PC-9 (cell line): ENCODE measurements around the gene TSPAN11. TPM values are rescaled to one million over a fixed set of nuclear protein-coding genes. Genes with fewer than 3 reads are reported as not detected.

Experiments
- BruUV-seq: library from RNA; stranded (reverse); fragments of 400-500 nt; replicated peaks from 2 replicates; lab custom pipeline; 2021; lab: Mats Ljungman, UMichigan
- CTCF ChIA-PET: fragments of 300-600 bp; sonication (Branson Sonifier 250); formaldehyde crosslinking; loops from one replicate; lab custom pipeline; 2022; ENCODE audit warnings: antibody characterized with exemption; lab: Charles Lee
- POLR2A ChIA-PET: fragments of 300-600 bp; sonication (Branson Sonifier 250); formaldehyde crosslinking; loops from one replicate; lab custom pipeline; 2022; ENCODE audit warnings: antibody characterized with exemption; ENCODE audit not compliant: unreplicated experiment; lab: Charles Lee
- DNase-seq, 2 experiments: peaks; one replicate each; pipeline versions ENCODE4 v3.0.0 to v3.0.0-alpha.2; 2015 to 2022; ENCODE audit warnings: mixed read lengths in 1 of 2
- H2AFZ ChIP-seq: fragments of 200-600 bp; sonication (generic); 2 replicates; pipeline ENCODE4 v1.8.1; 2017; ENCODE audit warnings: antibody characterized with exemption
- H3F3A ChIP-seq: fragments of 200-600 bp; sonication (generic); 2 replicates; pipeline ENCODE4 v1.8.1; 2017; ENCODE audit warnings: antibody characterized with exemption, mild to moderate bottlenecking, low read depth; ENCODE audit not compliant: insufficient read depth
- H3K27ac ChIP-seq: fragments of 200-600 bp; sonication (generic); 2 replicates; pipeline ENCODE4 v1.6.1; 2016; ENCODE audit warnings: mixed run types
- H3K27me3 ChIP-seq: fragments of 200-600 bp; sonication (generic); 2 replicates; pipeline ENCODE4 v1.6.1; 2016; ENCODE audit warnings: low read depth, mixed run types; ENCODE audit not compliant: insufficient read depth
- H3K36me3 ChIP-seq: fragments of 200-600 bp; sonication (generic); 2 replicates; pipeline ENCODE4 v1.6.1; 2016; ENCODE audit warnings: low read depth, mixed run types
- H3K4me1 ChIP-seq: fragments of 200-600 bp; sonication (generic); replicated peaks from 2 replicates; pipeline ENCODE4 v1.6.1; 2016; ENCODE audit warnings: mixed run types; ENCODE audit not compliant: insufficient read depth
- H3K4me2 ChIP-seq: fragments of 200-600 bp; sonication (generic); 2 replicates; pipeline ENCODE4 v1.6.1; 2017; ENCODE audit warnings: mixed run types
- H3K4me3 ChIP-seq: fragments of 200-600 bp; sonication (generic); 2 replicates; pipeline ENCODE4 v1.6.1; 2016; ENCODE audit warnings: mixed run types
- H3K79me2 ChIP-seq: fragments of 200-600 bp; sonication (generic); 2 replicates; pipeline ENCODE4 v1.6.1; 2017; ENCODE audit warnings: low read depth, mixed run types
- H3K9me2 ChIP-seq: fragments of 200-600 bp; sonication (generic); 2 replicates; pipeline ENCODE4 v1.8.1; 2017; ENCODE audit warnings: mild to moderate bottlenecking; ENCODE audit not compliant: insufficient read depth
- H3K9me3 ChIP-seq: fragments of 200-600 bp; sonication (generic); 2 replicates; pipeline ENCODE4 v1.8.1; 2016; ENCODE audit warnings: low read depth; ENCODE audit not compliant: insufficient read depth
- H4K20me1 ChIP-seq: fragments of 200-600 bp; sonication (generic); 2 replicates; pipeline ENCODE4 v1.8.1; 2017; ENCODE audit not compliant: insufficient read depth
- EZH2 ChIP-seq: fragments of 200-600 bp; sonication (generic); IDR thresholded peaks from 2 replicates; pipeline ENCODE4 v1.8.0; 2017; ENCODE audit warnings: antibody characterized with exemption, low read depth
- intact Hi-C: fragments of 100-400 bp; cut with micrococcal nuclease; formaldehyde crosslinking; loops from one replicate; pipeline ENCODE4 v1.10.0; 2022; ENCODE audit not compliant: unreplicated experiment
- total RNA-seq: library from RNA; stranded (reverse); gene quantifications from 2 replicates; pipeline ENCODE4 v1.2.3, GENCODE V29; 2021
- TF ChIP-seq, protein P1 (sequence below): fragments of 200-600 bp; sonication (generic); conservative IDR thresholded peaks from 2 replicates; pipeline ENCODE4 v1.6.1; 2017; ENCODE audit warnings: mixed run types, antibody characterized with exemption, mild to moderate bottlenecking, moderate library complexity

TSPAN11 gene
- total RNA-seq, 1 experiment from 2014 or later, result not detected

DNA sequence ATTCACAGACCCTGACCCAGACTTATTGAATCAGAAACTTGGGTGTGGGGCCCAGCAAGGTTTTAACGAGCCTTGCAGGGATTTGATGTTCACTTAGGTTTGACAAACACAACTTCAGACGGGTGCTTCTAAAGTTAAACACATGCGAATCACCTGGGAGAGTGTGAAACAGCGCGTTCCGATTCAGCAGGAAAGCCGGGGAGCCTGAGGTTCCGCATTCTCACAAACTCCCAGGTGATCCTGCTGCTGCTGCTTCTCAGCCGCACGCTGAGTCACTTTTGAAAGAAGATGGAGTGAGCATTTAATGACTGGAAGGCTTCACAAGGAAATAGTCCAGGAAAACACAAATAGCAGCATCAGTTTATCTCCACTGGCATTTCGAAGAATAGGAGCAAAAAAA lies 102.9 kb downstream of the TSPAN11 start:
- peaks cover 49% of the 10 kb centered on the region for H3F3A ChIP-seq
- no peak overlapping the region for H2AFZ ChIP-seq
- TF ChIP-seq EZH2, result no peak
- TF ChIP-seq, protein P1, sequence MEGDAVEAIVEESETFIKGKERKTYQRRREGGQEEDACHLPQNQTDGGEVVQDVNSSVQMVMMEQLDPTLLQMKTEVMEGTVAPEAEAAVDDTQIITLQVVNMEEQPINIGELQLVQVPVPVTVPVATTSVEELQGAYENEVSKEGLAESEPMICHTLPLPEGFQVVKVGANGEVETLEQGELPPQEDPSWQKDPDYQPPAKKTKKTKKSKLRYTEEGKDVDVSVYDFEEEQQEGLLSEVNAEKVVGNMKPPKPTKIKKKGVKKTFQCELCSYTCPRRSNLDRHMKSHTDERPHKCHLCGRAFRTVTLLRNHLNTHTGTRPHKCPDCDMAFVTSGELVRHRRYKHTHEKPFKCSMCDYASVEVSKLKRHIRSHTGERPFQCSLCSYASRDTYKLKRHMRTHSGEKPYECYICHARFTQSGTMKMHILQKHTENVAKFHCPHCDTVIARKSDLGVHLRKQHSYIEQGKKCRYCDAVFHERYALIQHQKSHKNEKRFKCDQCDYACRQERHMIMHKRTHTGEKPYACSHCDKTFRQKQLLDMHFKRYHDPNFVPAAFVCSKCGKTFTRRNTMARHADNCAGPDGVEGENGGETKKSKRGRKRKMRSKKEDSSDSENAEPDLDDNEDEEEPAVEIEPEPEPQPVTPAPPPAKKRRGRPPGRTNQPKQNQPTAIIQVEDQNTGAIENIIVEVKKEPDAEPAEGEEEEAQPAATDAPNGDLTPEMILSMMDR, result no peak
- H3K4me3 ChIP-seq, result no peak overlapping the region
- peaks cover 9% of the 10 kb centered on the region for H3K9me3 ChIP-seq
- H3K4me2 ChIP-seq, result no peak overlapping the region; the same call in 1 of the 2 replicates
- H3K36me3 ChIP-seq, result no peaks in the 10 kb centered on the region
- H3K27ac ChIP-seq, result no peak overlapping the region
- peaks cover 53% of the 10 kb centered on the region for H3K4me1 ChIP-seq
- POLR2A ChIA-PET, result no interaction called here
- H3K79me2 ChIP-seq, result no peaks in the 10 kb centered on the region
- H3K9me2 ChIP-seq, result no peaks in the 10 kb centered on the region
- intact Hi-C loops, result loop anchor here (2.0 kb wide), 1 partner anchor 21 kb away; no protein-coding TSS in a partner anchor
- no TSS peak for BruUV-seq
- CTCF ChIA-PET, result interaction anchor here (0.6 kb wide), 1 partner anchor 40 kb away, joined by 3 read pairs; no protein-coding TSS in a partner anchor
- no peaks in the 10 kb centered on the region for H4K20me1 ChIP-seq
- H3K27me3 ChIP-seq, result no peaks in the 10 kb centered on the region
- DNase-seq, result peak; percentile 48 to 62

DNA sequence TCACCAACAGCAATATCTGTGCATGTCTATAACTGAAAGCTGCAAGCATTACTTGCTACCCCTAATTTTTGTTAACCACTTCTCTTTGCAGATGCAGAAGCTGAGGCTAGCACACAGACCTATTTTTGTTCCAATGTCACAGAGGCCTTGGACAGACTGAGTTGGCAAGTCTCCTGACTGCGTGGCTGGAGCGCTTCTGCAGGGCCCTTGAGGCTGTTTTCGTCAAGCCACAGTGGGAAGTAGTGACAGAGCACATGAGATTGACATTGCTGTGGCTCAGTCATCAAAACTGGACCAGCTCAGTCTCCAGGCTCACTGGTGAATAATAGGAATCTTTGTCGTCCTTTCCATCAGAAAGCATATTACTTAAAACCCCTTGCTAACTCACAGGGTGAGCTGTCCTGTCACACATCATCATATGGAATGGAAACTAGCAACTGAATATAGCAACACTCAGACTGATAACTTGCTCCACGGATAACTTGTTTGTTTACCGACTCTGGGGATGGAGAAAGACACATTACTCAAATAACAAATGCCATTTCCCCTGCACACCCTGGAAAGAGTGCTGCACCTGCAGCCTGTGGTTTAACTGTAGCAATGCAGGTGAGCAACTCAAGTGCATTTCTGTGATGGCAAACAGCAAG lies 103.5 kb downstream of the TSPAN11 start:
- no TSS peak for BruUV-seq
- H2AFZ ChIP-seq, result no peak overlapping the region
- TF ChIP-seq, protein P1, result no peak
- no peak for TF ChIP-seq EZH2

DNA sequence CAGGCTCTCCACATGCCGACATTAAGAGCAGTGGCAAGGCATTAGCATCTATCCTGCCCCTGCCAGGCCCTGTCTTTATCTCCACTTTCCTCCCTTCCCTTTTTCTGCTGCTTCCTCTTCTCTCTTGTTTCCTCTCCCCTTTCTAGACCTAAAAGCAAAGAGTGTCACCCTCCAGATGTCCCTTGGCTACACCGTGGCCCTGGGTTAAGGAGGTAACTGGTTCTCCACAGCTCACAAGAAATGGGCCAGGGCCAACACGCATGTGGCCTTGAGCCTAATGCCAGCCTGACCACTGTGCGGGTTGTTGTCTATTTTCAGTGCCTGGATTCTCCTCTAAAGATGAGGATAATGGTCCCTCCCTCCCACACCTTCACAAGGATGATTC lies 105.4 kb downstream of the TSPAN11 start:
- no peaks in the 10 kb centered on the region for H3K9me2 ChIP-seq
- H4K20me1 ChIP-seq, result no peaks in the 10 kb centered on the region
- POLR2A ChIA-PET, result no interaction called here
- peaks cover 64% of the 10 kb centered on the region for H3K4me1 ChIP-seq
- no peaks in the 10 kb centered on the region for H3K27me3 ChIP-seq
- TF ChIP-seq EZH2, result no peak
- TF ChIP-seq, protein P1, result no peak
- peak overlapping the region; percentile 7; the same call in 1 of the 2 replicates for H3K4me2 ChIP-seq
- DNase-seq, result no peak
- no peak overlapping the region for H3K27ac ChIP-seq
- no TSS peak for BruUV-seq
- no peaks in the 10 kb centered on the region for H3K36me3 ChIP-seq
- CTCF ChIA-PET, result no interaction called here
- intact Hi-C loops, result no loop called here
- H3K9me3 ChIP-seq, result peaks cover 2% of the 10 kb centered on the region
- H3K4me3 ChIP-seq, result no peak overlapping the region
- peaks cover 41% of the 10 kb centered on the region for H3F3A ChIP-seq
- no peak overlapping the region for H2AFZ ChIP-seq
- no peaks in the 10 kb centered on the region for H3K79me2 ChIP-seq

More for the DNA sequence above, 103.5 kb downstream of the TSPAN11 start:
- Histone ChIP-seq H4K20me1 (no peaks in the 10 kb centered on the region), H3K9me3 (peaks cover 5% of the 10 kb centered on the region), H3F3A (peaks cover 53% of the 10 kb centered on the region), H3K4me2 (no peak overlapping the region; the same call in 1 of the 2 replicates), H3K36me3 (no peaks in the 10 kb centered on the region), H3K4me1 (peaks cover 59% of the 10 kb centered on the region), H3K27ac (no peak overlapping the region), H3K4me3 (no peak overlapping the region), H3K27me3 (no peaks in the 10 kb centered on the region), H3K79me2 (no peaks in the 10 kb centered on the region), H3K9me2 (no peaks in the 10 kb centered on the region)
- peak in 1 of 2 experiments; percentile 64 for DNase-seq
- intact Hi-C loops, result loop anchor here (2.0 kb wide), 1 partner anchor 21 kb away; no protein-coding TSS in a partner anchor
- ChIA-PET POLR2A (no interaction called here), CTCF (interaction anchor here (0.6 kb wide), 1 partner anchor 823 kb away, joined by 3 read pairs; no protein-coding TSS in a partner anchor)
